ENCODE measurements around the gene ZFP92.

DNA sequence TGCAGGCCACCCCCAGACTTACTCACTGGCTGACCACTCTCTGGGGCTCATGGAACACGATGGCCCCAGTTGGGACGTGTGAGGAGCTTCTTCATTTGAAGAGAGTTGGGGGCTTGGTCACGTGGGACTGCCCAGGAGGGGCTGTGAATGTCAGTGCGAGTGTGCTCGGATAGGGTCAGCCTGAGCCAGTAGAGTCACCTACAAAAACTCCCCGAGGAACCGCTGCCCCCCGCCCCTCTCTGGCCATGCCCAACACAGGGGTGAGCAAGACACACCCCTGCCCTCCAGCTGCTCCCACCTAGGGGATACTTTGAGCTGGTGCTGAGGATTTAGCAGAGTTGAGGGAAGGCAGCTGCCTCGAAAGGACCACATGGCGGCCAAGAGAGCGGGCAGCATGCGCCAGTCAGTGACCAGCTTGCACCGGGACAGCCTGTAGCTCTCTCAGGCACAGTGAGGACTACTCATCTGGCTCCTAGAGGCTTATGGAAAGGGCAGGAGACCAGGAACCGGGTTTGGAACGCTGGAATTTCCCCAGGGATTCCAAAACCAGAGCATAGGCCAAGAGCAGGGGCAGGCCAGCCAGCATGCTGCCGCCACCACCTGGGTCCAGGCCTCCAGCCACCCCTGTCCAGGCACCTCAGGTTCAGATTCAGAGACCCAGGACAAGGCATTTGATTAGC, 18.5 kb upstream of the ZFP92 start:
- TF ChIP-seq, protein P1, sequence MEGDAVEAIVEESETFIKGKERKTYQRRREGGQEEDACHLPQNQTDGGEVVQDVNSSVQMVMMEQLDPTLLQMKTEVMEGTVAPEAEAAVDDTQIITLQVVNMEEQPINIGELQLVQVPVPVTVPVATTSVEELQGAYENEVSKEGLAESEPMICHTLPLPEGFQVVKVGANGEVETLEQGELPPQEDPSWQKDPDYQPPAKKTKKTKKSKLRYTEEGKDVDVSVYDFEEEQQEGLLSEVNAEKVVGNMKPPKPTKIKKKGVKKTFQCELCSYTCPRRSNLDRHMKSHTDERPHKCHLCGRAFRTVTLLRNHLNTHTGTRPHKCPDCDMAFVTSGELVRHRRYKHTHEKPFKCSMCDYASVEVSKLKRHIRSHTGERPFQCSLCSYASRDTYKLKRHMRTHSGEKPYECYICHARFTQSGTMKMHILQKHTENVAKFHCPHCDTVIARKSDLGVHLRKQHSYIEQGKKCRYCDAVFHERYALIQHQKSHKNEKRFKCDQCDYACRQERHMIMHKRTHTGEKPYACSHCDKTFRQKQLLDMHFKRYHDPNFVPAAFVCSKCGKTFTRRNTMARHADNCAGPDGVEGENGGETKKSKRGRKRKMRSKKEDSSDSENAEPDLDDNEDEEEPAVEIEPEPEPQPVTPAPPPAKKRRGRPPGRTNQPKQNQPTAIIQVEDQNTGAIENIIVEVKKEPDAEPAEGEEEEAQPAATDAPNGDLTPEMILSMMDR (IDR thresholded peaks at IDR 0.05; ENCODE audit: low read length): no peak
- TF ChIP-seq EZH2phosphoT487 (IDR thresholded peaks at IDR 0.05; ENCODE audit: low read length): no peak

Data from MM.1S (cell line).